Measurements from ENCODE around the gene MYO5A.

The MYO5A gene

DNA sequence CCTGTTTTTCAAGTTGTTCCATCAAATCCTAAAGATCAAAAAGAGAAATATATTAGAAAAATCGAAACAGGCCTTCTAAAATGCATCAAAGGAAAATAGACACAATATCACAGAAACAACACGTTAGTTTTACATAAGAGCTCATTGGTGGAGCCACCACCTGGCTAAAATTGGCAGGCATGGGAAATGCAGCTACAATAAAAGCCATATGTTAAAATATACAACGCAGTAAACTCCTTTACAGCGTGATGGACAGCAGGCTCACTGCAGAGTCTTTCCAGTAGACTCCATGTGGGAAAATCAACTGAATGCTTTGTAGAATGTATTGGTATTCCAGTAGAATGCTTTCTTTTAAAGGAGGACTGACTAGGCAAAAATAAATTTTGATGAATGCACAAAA, 192.2 kb downstream of the MYO5A start:
- Histone ChIP-seq H3K36me3 (ENCODE audit: insufficient read depth, low read length) (peaks cover 14% of the 10 kb centered on the region; the same call in 1 of the 2 replicates), H3K9me2 (ENCODE audit: low read depth, low read length) (no peaks in the 10 kb centered on the region), H3K9me3 (ENCODE audit: low read length) (no peaks in the 10 kb centered on the region), H3K27ac (ENCODE audit: low read depth, low read length, poor library complexity, severe bottlenecking) (peak overlapping the region; percentile 19), H3K79me2 (ENCODE audit: insufficient read depth, low read length) (no peaks in the 10 kb centered on the region), H3K4me3 (ENCODE audit: low read depth, low read length, poor library complexity, severe bottlenecking) (no peak overlapping the region), H4K20me1 (ENCODE audit: insufficient read depth, low read length) (no peaks in the 10 kb centered on the region), H3K4me1 (ENCODE audit: insufficient read depth, low read length, severe bottlenecking) (peaks cover 24% of the 10 kb centered on the region), H2AFZ (ENCODE audit: low read length) (0 out of 2 replicates have a peak overlapping the region, but pooled peaks have one; percentile 30), H3F3A (ENCODE audit: insufficient read depth, low read length) (no peaks in the 10 kb centered on the region), H3K4me2 (ENCODE audit: low read length) (no peak overlapping the region), H3K27me3 (ENCODE audit: insufficient read depth, low read length) (no peaks in the 10 kb centered on the region), H3K9ac (ENCODE audit: low read length) (peak overlapping the region; percentile 24; the same call in 1 of the 2 replicates)
- TF ChIP-seq EZH2 (IDR thresholded peaks at IDR 0.05; ENCODE audit: borderline replicate concordance, low read length) = no peak
- TF ChIP-seq, protein P1, sequence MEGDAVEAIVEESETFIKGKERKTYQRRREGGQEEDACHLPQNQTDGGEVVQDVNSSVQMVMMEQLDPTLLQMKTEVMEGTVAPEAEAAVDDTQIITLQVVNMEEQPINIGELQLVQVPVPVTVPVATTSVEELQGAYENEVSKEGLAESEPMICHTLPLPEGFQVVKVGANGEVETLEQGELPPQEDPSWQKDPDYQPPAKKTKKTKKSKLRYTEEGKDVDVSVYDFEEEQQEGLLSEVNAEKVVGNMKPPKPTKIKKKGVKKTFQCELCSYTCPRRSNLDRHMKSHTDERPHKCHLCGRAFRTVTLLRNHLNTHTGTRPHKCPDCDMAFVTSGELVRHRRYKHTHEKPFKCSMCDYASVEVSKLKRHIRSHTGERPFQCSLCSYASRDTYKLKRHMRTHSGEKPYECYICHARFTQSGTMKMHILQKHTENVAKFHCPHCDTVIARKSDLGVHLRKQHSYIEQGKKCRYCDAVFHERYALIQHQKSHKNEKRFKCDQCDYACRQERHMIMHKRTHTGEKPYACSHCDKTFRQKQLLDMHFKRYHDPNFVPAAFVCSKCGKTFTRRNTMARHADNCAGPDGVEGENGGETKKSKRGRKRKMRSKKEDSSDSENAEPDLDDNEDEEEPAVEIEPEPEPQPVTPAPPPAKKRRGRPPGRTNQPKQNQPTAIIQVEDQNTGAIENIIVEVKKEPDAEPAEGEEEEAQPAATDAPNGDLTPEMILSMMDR (IDR thresholded peaks at IDR 0.05; ENCODE audit: low read length) = peak; percentile 65

DNA sequence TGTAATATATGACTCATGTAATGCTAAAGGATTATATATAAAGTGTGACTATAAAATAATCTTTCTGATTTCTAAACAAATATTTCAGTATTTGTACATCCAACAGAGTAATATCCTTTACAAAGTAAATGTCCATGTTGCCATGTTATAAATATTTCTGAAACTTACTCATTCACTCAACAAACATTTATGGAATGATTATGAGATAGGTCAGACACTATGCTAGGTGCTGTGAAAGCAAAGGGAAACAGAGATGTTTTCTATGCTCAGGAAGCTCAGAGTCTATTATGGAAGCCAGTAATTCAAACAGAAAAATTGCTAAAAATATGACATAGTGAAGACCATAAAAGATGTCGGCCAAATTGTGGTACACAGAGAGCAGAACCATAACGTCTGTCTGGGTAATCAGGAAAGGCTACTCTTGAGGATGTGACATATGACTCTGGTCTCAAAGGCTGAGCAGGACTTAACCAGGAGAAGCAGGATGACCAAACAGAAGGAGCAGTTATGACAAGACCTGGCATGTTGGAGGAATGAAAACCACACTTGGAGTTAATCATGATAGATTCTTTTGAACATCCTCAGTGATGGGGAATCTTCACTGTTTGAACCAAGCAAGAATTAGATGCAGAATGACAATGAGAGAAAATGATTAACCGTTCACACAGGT, 194.1 kb downstream of the MYO5A start:
- TF ChIP-seq, protein P1 (IDR thresholded peaks at IDR 0.05; ENCODE audit: low read length) = no peak
- no peak for TF ChIP-seq EZH2 (IDR thresholded peaks at IDR 0.05; ENCODE audit: borderline replicate concordance, low read length)
- Histone ChIP-seq H3K4me1 (ENCODE audit: insufficient read depth, low read length, severe bottlenecking) (peaks cover 28% of the 10 kb centered on the region), H3K36me3 (ENCODE audit: insufficient read depth, low read length) (peaks cover 7% of the 10 kb centered on the region; the same call in 1 of the 2 replicates), H3K4me2 (ENCODE audit: low read length) (no peak overlapping the region), H3K9me2 (ENCODE audit: low read depth, low read length) (no peaks in the 10 kb centered on the region), H3K27ac (ENCODE audit: low read depth, low read length, poor library complexity, severe bottlenecking) (no peak overlapping the region), H4K20me1 (ENCODE audit: insufficient read depth, low read length) (no peaks in the 10 kb centered on the region), H3K4me3 (ENCODE audit: low read depth, low read length, poor library complexity, severe bottlenecking) (no peak overlapping the region), H3K9me3 (ENCODE audit: low read length) (no peaks in the 10 kb centered on the region), H3K27me3 (ENCODE audit: insufficient read depth, low read length) (no peaks in the 10 kb centered on the region), H3K9ac (ENCODE audit: low read length) (no peak overlapping the region), H3K79me2 (ENCODE audit: insufficient read depth, low read length) (no peaks in the 10 kb centered on the region), H3F3A (ENCODE audit: insufficient read depth, low read length) (no peaks in the 10 kb centered on the region), H2AFZ (ENCODE audit: low read length) (no peak overlapping the region)

DNA sequence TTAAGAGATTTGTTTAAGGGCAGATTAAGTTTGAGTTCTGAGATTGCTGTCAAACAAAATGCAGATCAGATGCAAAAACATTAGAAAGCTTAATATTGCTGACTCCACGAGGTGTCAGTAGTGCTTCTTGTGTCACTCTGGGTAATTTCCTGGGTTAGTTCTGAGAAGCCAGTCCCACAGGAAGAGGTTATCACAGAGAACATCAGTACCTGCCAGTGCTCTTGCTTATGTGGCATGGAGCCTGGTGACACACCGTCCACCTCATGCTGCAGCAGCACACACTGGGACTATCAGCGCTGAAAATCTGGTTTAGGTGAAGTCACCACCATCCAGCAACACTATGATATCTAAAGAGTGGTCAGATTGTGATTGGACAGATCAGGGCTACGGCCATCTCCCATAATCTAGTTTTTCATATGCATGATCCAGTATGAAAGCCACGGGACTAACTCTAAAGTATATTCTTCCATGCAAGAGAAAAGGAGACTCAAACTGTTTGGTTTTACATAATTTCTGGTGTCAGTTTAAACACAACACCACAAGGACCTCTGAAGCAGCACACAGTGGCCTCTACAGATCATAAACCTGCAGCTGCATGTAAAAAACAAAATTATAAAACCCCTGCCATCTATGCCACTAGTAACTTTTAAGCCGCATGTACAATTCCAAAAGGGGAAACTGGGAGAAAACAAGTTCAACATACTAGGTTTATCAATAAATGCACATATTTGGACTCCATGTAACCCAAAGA, 197.0 kb downstream of the MYO5A start:
- H3K4me3 ChIP-seq (ENCODE audit: low read depth, low read length, poor library complexity, severe bottlenecking) = no peak overlapping the region
- H3F3A ChIP-seq (ENCODE audit: insufficient read depth, low read length) = no peaks in the 10 kb centered on the region
- H4K20me1 ChIP-seq (ENCODE audit: insufficient read depth, low read length) = no peaks in the 10 kb centered on the region
- H3K4me1 ChIP-seq (ENCODE audit: insufficient read depth, low read length, severe bottlenecking) = peaks cover 17% of the 10 kb centered on the region
- H3K9ac ChIP-seq (ENCODE audit: low read length) = no peak overlapping the region
- no peaks in the 10 kb centered on the region for H3K9me3 ChIP-seq (ENCODE audit: low read length)
- peak overlapping the region; percentile 2 for H3K27ac ChIP-seq (ENCODE audit: low read depth, low read length, poor library complexity, severe bottlenecking)
- H3K79me2 ChIP-seq (ENCODE audit: insufficient read depth, low read length) = no peaks in the 10 kb centered on the region
- peak overlapping the region; percentile 22; the same call in 1 of the 2 replicates for H3K4me2 ChIP-seq (ENCODE audit: low read length)
- H2AFZ ChIP-seq (ENCODE audit: low read length) = no peak overlapping the region
- no peaks in the 10 kb centered on the region for H3K9me2 ChIP-seq (ENCODE audit: low read depth, low read length)
- no peaks in the 10 kb centered on the region for H3K27me3 ChIP-seq (ENCODE audit: insufficient read depth, low read length)
- TF ChIP-seq, protein P1 (IDR thresholded peaks at IDR 0.05; ENCODE audit: low read length) = peak; percentile 79; the same call in 1 of the 2 replicates
- TF ChIP-seq EZH2 (IDR thresholded peaks at IDR 0.05; ENCODE audit: borderline replicate concordance, low read length) = no peak
- H3K36me3 ChIP-seq (ENCODE audit: insufficient read depth, low read length) = peaks cover 8% of the 10 kb centered on the region; the same call in 1 of the 2 replicates
